HFF-Myc (cell line): ENCODE data around the gene RBM28.

Experiments used
- DNase-seq: peaks from one replicate; pipeline ENCODE4 v3.0.0-alpha.2; 2011; ENCODE audit warnings: low read depth; ENCODE audit errors: extremely low read depth
- H3K4me3 ChIP-seq: replicated peaks from 2 replicates; pipeline ENCODE4 v1.5.1; 2011; ENCODE audit warnings: low read depth, mild to moderate bottlenecking, control low read depth, low read length
- TF ChIP-seq, protein P1 (sequence below): IDR thresholded peaks from 2 replicates; pipeline ENCODE4 v1.5.1; 2012; ENCODE audit warnings: mild to moderate bottlenecking, low read depth, low read length, control low read depth; ENCODE audit errors: missing control alignments

The RBM28 gene

DNA sequence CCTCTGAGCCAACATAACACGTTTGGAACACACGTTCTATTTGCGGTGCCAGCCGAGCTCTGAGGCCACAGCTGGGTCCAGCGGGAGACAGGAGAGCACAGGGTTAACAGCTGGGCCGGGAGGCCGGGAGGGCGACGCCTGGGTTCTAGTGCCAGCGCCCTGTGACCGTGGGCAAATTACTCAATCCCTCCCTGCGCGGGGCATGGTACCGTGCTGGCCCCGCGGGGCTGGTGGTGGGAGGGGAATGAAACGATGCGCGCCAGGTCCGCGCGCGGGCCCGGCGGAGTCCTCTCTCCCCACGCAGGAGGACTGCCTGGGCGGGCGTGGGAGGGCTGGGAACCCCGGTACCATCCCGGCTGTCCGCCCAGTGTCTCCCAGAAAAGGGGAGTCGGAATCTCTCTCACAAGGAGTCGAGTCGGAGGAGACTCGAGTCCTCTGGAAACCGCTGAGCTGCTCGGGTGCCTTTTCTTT is 72.2 kb downstream of the RBM28 start:
- H3K4me3 ChIP-seq = peak overlapping the region; percentile 24; the same call in 1 of the 2 replicates
- no peak for DNase-seq
- TF ChIP-seq, protein P1, sequence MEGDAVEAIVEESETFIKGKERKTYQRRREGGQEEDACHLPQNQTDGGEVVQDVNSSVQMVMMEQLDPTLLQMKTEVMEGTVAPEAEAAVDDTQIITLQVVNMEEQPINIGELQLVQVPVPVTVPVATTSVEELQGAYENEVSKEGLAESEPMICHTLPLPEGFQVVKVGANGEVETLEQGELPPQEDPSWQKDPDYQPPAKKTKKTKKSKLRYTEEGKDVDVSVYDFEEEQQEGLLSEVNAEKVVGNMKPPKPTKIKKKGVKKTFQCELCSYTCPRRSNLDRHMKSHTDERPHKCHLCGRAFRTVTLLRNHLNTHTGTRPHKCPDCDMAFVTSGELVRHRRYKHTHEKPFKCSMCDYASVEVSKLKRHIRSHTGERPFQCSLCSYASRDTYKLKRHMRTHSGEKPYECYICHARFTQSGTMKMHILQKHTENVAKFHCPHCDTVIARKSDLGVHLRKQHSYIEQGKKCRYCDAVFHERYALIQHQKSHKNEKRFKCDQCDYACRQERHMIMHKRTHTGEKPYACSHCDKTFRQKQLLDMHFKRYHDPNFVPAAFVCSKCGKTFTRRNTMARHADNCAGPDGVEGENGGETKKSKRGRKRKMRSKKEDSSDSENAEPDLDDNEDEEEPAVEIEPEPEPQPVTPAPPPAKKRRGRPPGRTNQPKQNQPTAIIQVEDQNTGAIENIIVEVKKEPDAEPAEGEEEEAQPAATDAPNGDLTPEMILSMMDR = no peak

DNA sequence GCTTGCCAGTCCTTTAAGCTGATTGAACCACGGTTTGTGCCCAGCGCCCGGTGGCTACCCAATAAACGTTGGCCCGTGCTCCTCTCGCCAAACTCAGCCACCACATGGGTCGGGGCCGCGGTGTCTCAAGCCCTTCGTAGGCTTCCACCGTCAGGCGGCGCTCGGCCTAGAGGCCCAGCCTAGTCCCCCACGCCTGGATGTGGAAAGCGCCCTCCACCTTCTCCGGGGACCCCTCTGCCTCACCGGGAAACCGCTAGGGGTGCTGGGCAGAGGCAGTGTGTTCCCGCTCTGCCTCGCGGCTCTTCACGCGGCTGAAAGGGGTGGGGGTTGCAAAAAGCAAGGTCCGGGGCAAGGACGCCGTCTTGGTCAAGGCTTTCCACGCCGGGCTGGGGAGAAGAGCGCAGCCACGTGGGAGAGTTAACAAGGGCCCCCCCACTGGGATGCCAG is 72.9 kb downstream of the RBM28 start:
- DNase-seq = no peak
- H3K4me3 ChIP-seq = no peak overlapping the region
- TF ChIP-seq, protein P1 = peak; percentile 25

DNA sequence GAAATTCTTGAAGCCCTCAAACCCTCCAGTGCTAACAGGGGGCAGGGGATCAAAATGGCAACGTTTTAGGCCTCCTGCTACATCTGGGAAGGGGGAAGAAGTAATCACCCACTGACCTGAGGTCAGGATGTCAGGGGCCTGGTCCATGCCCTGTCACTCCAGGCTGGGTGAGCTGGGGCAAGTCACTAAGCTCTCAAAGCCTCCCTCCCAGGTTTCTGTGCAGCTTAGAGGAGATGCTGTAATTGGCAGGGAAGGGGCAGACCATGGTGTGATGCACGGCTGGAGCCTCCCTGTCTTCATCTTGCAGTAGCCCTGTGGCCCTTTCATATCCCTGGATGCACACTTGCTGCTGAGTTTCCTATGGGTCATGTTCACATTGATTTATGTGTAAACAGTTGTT is 75.5 kb downstream of the RBM28 start:
- no peak for DNase-seq
- TF ChIP-seq, protein P1 = no peak
- no peak overlapping the region for H3K4me3 ChIP-seq

DNA sequence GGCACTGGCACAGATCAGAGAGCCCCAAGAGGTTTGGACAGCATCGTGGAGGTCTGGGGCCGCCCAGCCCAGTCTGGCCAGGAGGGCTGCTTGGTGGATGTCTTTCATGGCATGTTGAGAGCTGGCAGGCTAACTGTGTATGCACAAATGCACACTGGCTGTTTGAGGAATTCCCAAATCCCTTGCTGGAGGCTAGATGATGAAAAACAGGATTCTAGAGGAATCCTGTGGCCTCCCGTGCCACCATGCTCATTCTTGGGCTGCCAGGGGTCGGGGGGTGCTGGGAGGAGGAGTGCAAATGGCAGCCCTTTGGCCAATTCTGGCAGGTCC is 76.1 kb downstream of the RBM28 start:
- TF ChIP-seq, protein P1 = no peak
- H3K4me3 ChIP-seq = no peak overlapping the region
- DNase-seq = no peak

DNA sequence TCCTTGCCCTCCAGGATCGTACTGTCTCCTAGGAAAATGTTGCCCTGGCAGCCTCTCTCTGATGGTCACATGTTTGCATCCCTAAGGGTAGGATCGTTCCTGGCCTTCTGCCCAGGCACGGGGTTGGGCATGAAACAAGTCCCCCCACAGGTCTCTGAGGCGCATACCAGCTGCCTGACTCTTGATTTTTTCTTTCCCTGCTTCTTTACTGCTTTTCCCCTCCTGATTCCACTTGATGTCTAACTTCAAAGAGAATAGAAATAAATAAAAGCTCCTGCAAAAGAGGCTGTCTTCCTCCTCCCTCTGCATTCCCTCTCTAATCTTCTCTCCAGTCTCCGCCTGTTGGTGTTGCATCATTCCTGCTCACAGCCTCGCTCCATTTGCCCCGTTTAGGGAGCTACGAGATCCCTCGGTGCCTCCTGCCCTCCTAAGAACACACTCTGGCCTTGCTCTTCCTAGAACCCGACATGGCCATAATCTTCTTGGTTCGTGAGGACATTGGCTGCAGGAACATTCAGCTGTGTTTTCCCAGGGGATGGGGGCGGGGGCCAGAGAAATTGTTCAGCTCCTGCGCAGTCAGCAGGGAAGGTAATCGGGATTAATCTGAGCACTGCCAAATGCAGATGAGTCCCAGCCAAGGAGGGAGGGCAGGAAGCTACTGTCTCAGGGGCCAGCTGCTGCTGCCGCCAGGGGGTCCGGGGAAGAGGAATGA is 76.7 kb downstream of the RBM28 start:
- H3K4me3 ChIP-seq = no peak overlapping the region; the same call in 1 of the 2 replicates
- TF ChIP-seq, protein P1 = peak; percentile 14
- peak; percentile 31 for DNase-seq

DNA sequence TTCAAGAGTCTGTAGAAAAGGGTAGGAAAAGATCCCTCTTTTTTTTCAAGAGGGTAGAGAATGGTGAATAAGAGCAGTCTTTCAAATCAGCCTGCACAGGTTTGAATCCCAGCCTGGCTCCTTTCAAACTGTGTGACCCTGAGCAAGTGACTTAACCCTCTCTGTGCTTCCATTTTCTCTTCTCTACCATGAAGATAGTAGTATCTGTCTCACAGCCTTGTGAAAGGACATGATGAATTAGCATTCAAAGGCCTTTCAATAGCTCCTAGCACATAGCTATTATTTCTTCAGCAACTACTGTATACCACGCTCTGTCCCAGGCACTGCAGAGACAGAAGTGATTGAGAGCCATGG is 77.2 kb downstream of the RBM28 start:
- DNase-seq = no peak
- TF ChIP-seq, protein P1 = no peak
- H3K4me3 ChIP-seq = no peak overlapping the region

DNA sequence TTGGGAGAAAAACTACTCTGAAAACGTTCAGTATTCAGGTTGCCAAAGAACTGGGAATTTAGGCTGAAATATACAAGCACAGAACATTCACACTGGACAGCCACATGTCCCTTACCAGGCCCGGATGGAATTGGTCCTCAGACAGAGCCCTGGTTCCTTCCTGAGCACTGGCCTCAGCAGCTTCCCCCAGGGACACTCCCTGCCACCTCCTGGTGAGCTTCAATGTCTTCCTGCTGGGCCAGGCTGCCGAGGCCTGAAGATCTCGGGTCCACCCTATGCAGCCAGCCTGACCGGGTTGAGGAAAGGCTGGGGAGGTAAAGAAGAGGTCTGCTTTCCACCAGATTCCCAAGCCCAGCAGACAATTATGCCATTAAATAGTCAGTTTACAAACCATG is 77.8 kb downstream of the RBM28 start:
- DNase-seq = no peak
- no peak overlapping the region for H3K4me3 ChIP-seq
- TF ChIP-seq, protein P1 = no peak
